K562 (cell line): ENCODE data around the gene TSR3. TPM values are rescaled to one million over a fixed set of nuclear protein-coding genes. Genes with fewer than 3 reads are reported as not detected.

Experiments
- CC2D1A ChIP-seq: fragments of 450-650 bp; IDR thresholded peaks from 2 replicates; pipeline ENCODE4 v1.6.1; 2017; ENCODE audit warnings: mild to moderate bottlenecking
- MCM2 ChIP-seq: fragments of 450-650 bp; IDR thresholded peaks from 2 replicates; pipeline ENCODE4 v1.6.1; 2017; ENCODE audit warnings: low read depth, mild to moderate bottlenecking
- SMC3 ChIP-seq: conservative IDR thresholded peaks from 2 replicates; pipeline ENCODE4 v1.6.1; 2011; ENCODE audit warnings: low read depth, low read length, improper control_type of control experiment; ENCODE audit not compliant: insufficient read depth
- SP1 ChIP-seq: sonication (generic); formaldehyde crosslinking; IDR thresholded peaks from 2 replicates; pipeline ENCODE4 v1.8.1; 2022; ENCODE audit warnings: mild to moderate bottlenecking, missing genetic modification reagents
- SRSF3 ChIP-seq: fragments of 200-400 bp; formaldehyde crosslinking; IDR thresholded peaks from 2 replicates; pipeline ENCODE4 v1.6.1; 2016; ENCODE audit warnings: mild to moderate bottlenecking, low read length, moderate library complexity; ENCODE audit not compliant: insufficient read depth
- TCFL5 ChIP-seq: fragments of 250-450 bp; sonication (Bioruptor Pico); conservative IDR thresholded peaks from 2 replicates; pipeline ENCODE4 v1.6.1; 2021; ENCODE audit warnings: mild to moderate bottlenecking, moderate library complexity, matching md5 sums
- TRIM28 ChIP-seq: fragments of 450-650 bp; IDR thresholded peaks from 2 replicates; pipeline ENCODE4 v1.6.1; 2017
- ZKSCAN8 ChIP-seq: fragments of 200-800 bp; sonication (Bioruptor generic); IDR thresholded peaks from 2 replicates; pipeline ENCODE4 v1.6.1; 2016; ENCODE audit warnings: missing genetic modification characterization, missing compliant biosample characterization
- polyA plus RNA-seq, 8 experiments: library from polyadenylated mRNA; depleted of rRNA in 4 of 8; stranded (reverse) in 5 of 8; unstranded in 3 of 8; fragments of >200 nt; fragmentation: Nextera tagmentation in 2 of 8; fragmentation: Illumina TruSeq in 1 of 8; extraction: Ambion mirVana in 2 of 8; extraction: Trizol in 1 of 8; gene quantifications; 2 replicates each; pipeline versions ENCODE4 v1.2.1 to v1.2.3, GENCODE V29; 2011 to 2014; ENCODE audit warnings: inconsistent platforms in 1 of 8, missing spikeins in 1 of 8
- total RNA-seq, 7 experiments: library from RNA; depleted of rRNA in 6 of 7; stranded (reverse); fragments of >200 nt in 6 of 7; fragmentation: Illumina TruSeq in 2 of 7; extraction: Trizol in 2 of 7; gene quantifications; 2 replicates each; pipeline versions ENCODE4 v1.2.1 to v1.2.3, GENCODE V29; 2011 to 2021; ENCODE audit warnings: low replicate concordance in 1 of 7
- TF ChIP-seq, protein P1 (sequence below): fragments of 450-650 bp; IDR thresholded peaks from 2 replicates; pipeline ENCODE4 v1.6.1; 2016; ENCODE audit warnings: mild to moderate bottlenecking, moderate library complexity

TSR3 gene
- total and polyA plus RNA-seq, 9 of the 15 experiments (the other 6 are each of a cell fraction or from before 2014, with no cell fraction given), result 1.5 to 74.8 (median 16.5) TPM

- TF ChIP-seq, protein P1, sequence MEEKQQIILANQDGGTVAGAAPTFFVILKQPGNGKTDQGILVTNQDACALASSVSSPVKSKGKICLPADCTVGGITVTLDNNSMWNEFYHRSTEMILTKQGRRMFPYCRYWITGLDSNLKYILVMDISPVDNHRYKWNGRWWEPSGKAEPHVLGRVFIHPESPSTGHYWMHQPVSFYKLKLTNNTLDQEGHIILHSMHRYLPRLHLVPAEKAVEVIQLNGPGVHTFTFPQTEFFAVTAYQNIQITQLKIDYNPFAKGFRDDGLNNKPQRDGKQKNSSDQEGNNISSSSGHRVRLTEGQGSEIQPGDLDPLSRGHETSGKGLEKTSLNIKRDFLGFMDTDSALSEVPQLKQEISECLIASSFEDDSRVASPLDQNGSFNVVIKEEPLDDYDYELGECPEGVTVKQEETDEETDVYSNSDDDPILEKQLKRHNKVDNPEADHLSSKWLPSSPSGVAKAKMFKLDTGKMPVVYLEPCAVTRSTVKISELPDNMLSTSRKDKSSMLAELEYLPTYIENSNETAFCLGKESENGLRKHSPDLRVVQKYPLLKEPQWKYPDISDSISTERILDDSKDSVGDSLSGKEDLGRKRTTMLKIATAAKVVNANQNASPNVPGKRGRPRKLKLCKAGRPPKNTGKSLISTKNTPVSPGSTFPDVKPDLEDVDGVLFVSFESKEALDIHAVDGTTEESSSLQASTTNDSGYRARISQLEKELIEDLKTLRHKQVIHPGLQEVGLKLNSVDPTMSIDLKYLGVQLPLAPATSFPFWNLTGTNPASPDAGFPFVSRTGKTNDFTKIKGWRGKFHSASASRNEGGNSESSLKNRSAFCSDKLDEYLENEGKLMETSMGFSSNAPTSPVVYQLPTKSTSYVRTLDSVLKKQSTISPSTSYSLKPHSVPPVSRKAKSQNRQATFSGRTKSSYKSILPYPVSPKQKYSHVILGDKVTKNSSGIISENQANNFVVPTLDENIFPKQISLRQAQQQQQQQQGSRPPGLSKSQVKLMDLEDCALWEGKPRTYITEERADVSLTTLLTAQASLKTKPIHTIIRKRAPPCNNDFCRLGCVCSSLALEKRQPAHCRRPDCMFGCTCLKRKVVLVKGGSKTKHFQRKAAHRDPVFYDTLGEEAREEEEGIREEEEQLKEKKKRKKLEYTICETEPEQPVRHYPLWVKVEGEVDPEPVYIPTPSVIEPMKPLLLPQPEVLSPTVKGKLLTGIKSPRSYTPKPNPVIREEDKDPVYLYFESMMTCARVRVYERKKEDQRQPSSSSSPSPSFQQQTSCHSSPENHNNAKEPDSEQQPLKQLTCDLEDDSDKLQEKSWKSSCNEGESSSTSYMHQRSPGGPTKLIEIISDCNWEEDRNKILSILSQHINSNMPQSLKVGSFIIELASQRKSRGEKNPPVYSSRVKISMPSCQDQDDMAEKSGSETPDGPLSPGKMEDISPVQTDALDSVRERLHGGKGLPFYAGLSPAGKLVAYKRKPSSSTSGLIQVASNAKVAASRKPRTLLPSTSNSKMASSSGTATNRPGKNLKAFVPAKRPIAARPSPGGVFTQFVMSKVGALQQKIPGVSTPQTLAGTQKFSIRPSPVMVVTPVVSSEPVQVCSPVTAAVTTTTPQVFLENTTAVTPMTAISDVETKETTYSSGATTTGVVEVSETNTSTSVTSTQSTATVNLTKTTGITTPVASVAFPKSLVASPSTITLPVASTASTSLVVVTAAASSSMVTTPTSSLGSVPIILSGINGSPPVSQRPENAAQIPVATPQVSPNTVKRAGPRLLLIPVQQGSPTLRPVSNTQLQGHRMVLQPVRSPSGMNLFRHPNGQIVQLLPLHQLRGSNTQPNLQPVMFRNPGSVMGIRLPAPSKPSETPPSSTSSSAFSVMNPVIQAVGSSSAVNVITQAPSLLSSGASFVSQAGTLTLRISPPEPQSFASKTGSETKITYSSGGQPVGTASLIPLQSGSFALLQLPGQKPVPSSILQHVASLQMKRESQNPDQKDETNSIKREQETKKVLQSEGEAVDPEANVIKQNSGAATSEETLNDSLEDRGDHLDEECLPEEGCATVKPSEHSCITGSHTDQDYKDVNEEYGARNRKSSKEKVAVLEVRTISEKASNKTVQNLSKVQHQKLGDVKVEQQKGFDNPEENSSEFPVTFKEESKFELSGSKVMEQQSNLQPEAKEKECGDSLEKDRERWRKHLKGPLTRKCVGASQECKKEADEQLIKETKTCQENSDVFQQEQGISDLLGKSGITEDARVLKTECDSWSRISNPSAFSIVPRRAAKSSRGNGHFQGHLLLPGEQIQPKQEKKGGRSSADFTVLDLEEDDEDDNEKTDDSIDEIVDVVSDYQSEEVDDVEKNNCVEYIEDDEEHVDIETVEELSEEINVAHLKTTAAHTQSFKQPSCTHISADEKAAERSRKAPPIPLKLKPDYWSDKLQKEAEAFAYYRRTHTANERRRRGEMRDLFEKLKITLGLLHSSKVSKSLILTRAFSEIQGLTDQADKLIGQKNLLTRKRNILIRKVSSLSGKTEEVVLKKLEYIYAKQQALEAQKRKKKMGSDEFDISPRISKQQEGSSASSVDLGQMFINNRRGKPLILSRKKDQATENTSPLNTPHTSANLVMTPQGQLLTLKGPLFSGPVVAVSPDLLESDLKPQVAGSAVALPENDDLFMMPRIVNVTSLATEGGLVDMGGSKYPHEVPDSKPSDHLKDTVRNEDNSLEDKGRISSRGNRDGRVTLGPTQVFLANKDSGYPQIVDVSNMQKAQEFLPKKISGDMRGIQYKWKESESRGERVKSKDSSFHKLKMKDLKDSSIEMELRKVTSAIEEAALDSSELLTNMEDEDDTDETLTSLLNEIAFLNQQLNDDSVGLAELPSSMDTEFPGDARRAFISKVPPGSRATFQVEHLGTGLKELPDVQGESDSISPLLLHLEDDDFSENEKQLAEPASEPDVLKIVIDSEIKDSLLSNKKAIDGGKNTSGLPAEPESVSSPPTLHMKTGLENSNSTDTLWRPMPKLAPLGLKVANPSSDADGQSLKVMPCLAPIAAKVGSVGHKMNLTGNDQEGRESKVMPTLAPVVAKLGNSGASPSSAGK, result no peak
- TF ChIP-seq SMC3, result no peak
- no peak for TF ChIP-seq SP1 (CRISPR knock-in tag)
- no peak for TF ChIP-seq SRSF3
- no peak for TF ChIP-seq ZKSCAN8
- TF ChIP-seq TRIM28, result no peak
- no peak for TF ChIP-seq MCM2
- no peak for TF ChIP-seq CC2D1A
- TF ChIP-seq TCFL5 (CRISPR knock-in tag), result no peak
- TF ChIP-seq, all 486 proteins: peak for 0
Measured at GRCh38 chr16:1374418-1375297, 23.0 kb upstream of the TSR3 start (continued).
